ENCODE results near the gene CARMIL1. TPM values are rescaled to one million over a fixed set of nuclear protein-coding genes. Genes with fewer than 3 reads are reported as not detected.

Gene CARMIL1
- total RNA-seq, 2 experiments from 2014 or later = 3.6 to 4.1 TPM

- POLR2A ChIA-PET = no interaction called here
These were observed 124.0 kb downstream of the CARMIL1 start for GRCh38 chr6:25403150-25403549.

DNA sequence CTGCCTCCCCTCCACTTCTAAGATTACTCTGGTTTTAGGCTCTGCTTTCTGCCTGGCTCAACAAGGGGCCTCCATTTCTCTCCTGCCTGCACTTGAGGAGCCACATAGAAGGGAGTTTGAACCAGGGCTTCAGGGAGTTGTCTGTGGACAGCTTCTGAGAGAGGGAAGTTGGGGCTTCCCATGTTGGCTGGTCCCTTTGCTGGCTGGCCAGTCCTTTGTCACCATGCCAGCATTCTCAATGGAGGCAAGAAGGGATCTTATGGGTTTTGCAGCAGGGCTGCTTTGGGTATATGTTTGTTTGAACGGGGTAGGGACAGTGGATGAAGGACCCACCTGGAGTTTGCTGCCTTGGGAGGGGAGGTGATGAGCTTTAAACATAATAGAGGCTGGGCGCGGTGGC is 124.9 kb downstream of the CARMIL1 start:
- Mint-ChIP-seq H3K36me3 (ENCODE audit: low read depth) (no peaks in the 10 kb centered on the region), H3K4me1 (ENCODE audit: low read depth) (peaks cover 14% of the 10 kb centered on the region), H3K4me3 (no peak overlapping the region), H3K9me3 (no peaks in the 10 kb centered on the region), H3K27ac (no peak overlapping the region), H3K27me3 (no peaks in the 10 kb centered on the region)
- ATAC-seq (no peak), DNase-seq (no peak)
- TF ChIP-seq, protein P1, sequence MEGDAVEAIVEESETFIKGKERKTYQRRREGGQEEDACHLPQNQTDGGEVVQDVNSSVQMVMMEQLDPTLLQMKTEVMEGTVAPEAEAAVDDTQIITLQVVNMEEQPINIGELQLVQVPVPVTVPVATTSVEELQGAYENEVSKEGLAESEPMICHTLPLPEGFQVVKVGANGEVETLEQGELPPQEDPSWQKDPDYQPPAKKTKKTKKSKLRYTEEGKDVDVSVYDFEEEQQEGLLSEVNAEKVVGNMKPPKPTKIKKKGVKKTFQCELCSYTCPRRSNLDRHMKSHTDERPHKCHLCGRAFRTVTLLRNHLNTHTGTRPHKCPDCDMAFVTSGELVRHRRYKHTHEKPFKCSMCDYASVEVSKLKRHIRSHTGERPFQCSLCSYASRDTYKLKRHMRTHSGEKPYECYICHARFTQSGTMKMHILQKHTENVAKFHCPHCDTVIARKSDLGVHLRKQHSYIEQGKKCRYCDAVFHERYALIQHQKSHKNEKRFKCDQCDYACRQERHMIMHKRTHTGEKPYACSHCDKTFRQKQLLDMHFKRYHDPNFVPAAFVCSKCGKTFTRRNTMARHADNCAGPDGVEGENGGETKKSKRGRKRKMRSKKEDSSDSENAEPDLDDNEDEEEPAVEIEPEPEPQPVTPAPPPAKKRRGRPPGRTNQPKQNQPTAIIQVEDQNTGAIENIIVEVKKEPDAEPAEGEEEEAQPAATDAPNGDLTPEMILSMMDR (IDR thresholded peaks at IDR 0.05) = no peak
- CTCF ChIA-PET = interaction anchor here (1.0 kb wide), 1 partner anchor 138 kb away, joined by 3 read pairs; no protein-coding TSS in a partner anchor
- intact Hi-C loops (cut with micrococcal nuclease) = no loop called here
- POLR2A ChIA-PET = interaction anchor here (1.3 to 1.7 kb wide), 2 partner anchors 15 to 17 kb away, joined by 3 to 5 read pairs; no protein-coding TSS in a partner anchor

More at GRCh38 chr6:25403150-25403549, 124.0 kb downstream of the CARMIL1 start:
- Mint-ChIP-seq H3K36me3 (ENCODE audit: low read depth) (no peaks in the 10 kb centered on the region), H3K27me3 (no peaks in the 10 kb centered on the region), H3K9me3 (no peaks in the 10 kb centered on the region), H3K4me3 (no peak overlapping the region), H3K4me1 (ENCODE audit: low read depth) (peaks cover 12% of the 10 kb centered on the region), H3K27ac (no peak overlapping the region)
- intact Hi-C loops (cut with micrococcal nuclease) = no loop called here
- TF ChIP-seq, protein P1 (IDR thresholded peaks at IDR 0.05) = no peak
- DNase-seq = no peak
- CTCF ChIA-PET = interaction anchor here (0.8 to 1.3 kb wide), 3 partner anchors 9 to 138 kb away, joined by 3 read pairs; no protein-coding TSS in a partner anchor
- ATAC-seq = no peak

DNA sequence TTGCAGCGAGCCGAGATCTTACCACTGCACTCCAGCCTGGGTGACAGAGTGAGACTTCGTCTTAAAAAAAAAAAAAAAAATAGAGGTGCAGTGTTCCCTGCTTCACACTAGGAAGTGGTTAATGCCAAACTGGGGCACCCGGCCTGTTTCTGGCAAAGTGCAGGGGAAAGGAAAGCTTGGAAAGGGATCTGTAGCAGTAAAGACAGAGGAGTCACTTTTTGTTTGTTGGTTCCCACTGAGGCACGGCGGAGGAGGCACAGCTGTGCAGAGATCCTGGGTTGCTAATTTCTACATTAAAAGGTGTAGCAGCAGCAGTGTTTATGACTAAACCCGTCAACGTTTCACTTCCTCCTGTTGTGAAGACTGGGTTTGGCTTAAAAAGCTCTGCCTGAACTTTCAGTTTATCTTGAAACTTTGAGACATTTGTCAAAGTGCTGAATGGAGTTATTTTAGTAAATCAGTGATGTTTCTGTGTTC is 125.6 kb downstream of the CARMIL1 start:
- no peak overlapping the region for H3K4me3 Mint-ChIP-seq
- DNase-seq = peak; percentile 59
- TF ChIP-seq, protein P1 (IDR thresholded peaks at IDR 0.05) = no peak
- H3K36me3 Mint-ChIP-seq (ENCODE audit: low read depth) = no peaks in the 10 kb centered on the region
- no peak overlapping the region for H3K27ac Mint-ChIP-seq
- ATAC-seq = peak; percentile 95
- no peaks in the 10 kb centered on the region for H3K27me3 Mint-ChIP-seq
- H3K9me3 Mint-ChIP-seq = no peaks in the 10 kb centered on the region
- H3K4me1 Mint-ChIP-seq (ENCODE audit: low read depth) = peaks cover 14% of the 10 kb centered on the region
- intact Hi-C loops (cut with micrococcal nuclease) = no loop called here
- CTCF ChIA-PET = interaction anchor here (1.1 to 1.6 kb wide), 4 partner anchors 10 to 126 kb away, joined by 3 to 5 read pairs (median 4); no protein-coding TSS in a partner anchor
- POLR2A ChIA-PET = interaction anchor here (1.0 to 1.7 kb wide), 4 partner anchors 9 to 34 kb away, joined by 3 to 6 read pairs (median 4); no protein-coding TSS in a partner anchor

GRCh38 chr6:25405442-25405841 is 126.3 kb downstream of the CARMIL1 start:
- ChIA-PET POLR2A (interaction anchor here (1.0 to 1.7 kb wide), 3 partner anchors 8 to 35 kb away, joined by 3 to 6 read pairs (median 5); no protein-coding TSS in a partner anchor), CTCF (interaction anchor here (1.1 to 1.6 kb wide), 4 partner anchors 9 to 127 kb away, joined by 3 to 5 read pairs (median 4); no protein-coding TSS in a partner anchor)
- ATAC-seq (no peak), DNase-seq (no peak)
- Mint-ChIP-seq H3K9me3 (no peaks in the 10 kb centered on the region), H3K27ac (no peak overlapping the region), H3K4me3 (no peak overlapping the region), H3K4me1 (ENCODE audit: low read depth) (peaks cover 18% of the 10 kb centered on the region), H3K36me3 (ENCODE audit: low read depth) (no peaks in the 10 kb centered on the region), H3K27me3 (no peaks in the 10 kb centered on the region)
- intact Hi-C loops (cut with micrococcal nuclease) = no loop called here
- TF ChIP-seq, protein P1 (IDR thresholded peaks at IDR 0.05) = no peak

- Mint-ChIP-seq H3K36me3 (ENCODE audit: low read depth) (no peaks in the 10 kb centered on the region), H3K4me1 (ENCODE audit: low read depth) (peaks cover 27% of the 10 kb centered on the region), H3K9me3 (no peaks in the 10 kb centered on the region), H3K4me3 (no peak overlapping the region), H3K27me3 (no peaks in the 10 kb centered on the region), H3K27ac (no peak overlapping the region)
- ATAC-seq (no peak), DNase-seq (no peak)
- intact Hi-C loops (cut with micrococcal nuclease) = no loop called here
- POLR2A ChIA-PET = interaction anchor here (1.4 kb wide), 1 partner anchor 11 kb away, joined by 3 read pairs; no protein-coding TSS in a partner anchor
- CTCF ChIA-PET = no interaction called here
- TF ChIP-seq, protein P1 (IDR thresholded peaks at IDR 0.05) = no peak
These were observed 128.3 kb downstream of the CARMIL1 start for GRCh38 chr6:25407431-25407830.

All from activated CD8-positive, alpha-beta T cell treated with anti-CD3 and anti-CD28 coated beads for 36 hours (primary cell).